H1 (cell line): ENCODE data around the gene SUOX. TPM values are rescaled to one million over a fixed set of nuclear protein-coding genes. Genes with fewer than 3 reads are reported as not detected.

Experiments
- CTCF ChIA-PET: fragments of 300-600 bp; sonication (Branson Sonifier 250); formaldehyde crosslinking; loops from one replicate; lab custom pipeline; 2021; ENCODE audit not compliant: partially characterized antibody; lab: Charles Lee
- POLR2A ChIA-PET: fragments of 300-600 bp; sonication (Branson Sonifier 250); formaldehyde crosslinking; loops from one replicate; lab custom pipeline; 2021; ENCODE audit warnings: inconsistent platforms; ENCODE audit not compliant: partially characterized antibody; lab: Charles Lee
- DNase-seq, 2 experiments: peaks; one replicate each; pipeline versions ENCODE4 v3.0.0 to v3.0.0-alpha.2; 2010 to 2022; ENCODE audit warnings: low spot score in 2 of 2, low read depth in 1 of 2, mixed read lengths in 1 of 2
- FAIRE-seq: peaks from 2 replicates; lab custom pipeline; 2011; peaks lifted over from hg19 to GRCh38; lab: Jason Lieb, UNC
- H2AFZ ChIP-seq: 2 replicates; pipeline ENCODE4 v1.8.1; 2012; ENCODE audit warnings: low read length, inconsistent platforms
- H2AK5ac ChIP-seq: 2 replicates; pipeline ENCODE4 v1.6.1; 2013; ENCODE audit warnings: low read depth, low read length
- H2BK120ac ChIP-seq: replicated peaks from 2 replicates; pipeline ENCODE3; 2013; ENCODE audit warnings: low read depth, low read length, inconsistent platforms
- H2BK12ac ChIP-seq: 2 replicates; pipeline ENCODE4 v1.6.1; 2013; ENCODE audit warnings: low read depth, low read length
- H2BK15ac ChIP-seq: 2 replicates; pipeline ENCODE4 v1.6.1; 2013; ENCODE audit warnings: low read length
- H2BK20ac ChIP-seq: 2 replicates; pipeline ENCODE4 v1.6.1; 2013; ENCODE audit warnings: low read length
- H2BK5ac ChIP-seq: 2 replicates; pipeline ENCODE4 v1.6.1; 2013; ENCODE audit warnings: low read depth, low read length
- H3K14ac ChIP-seq: 2 replicates; pipeline ENCODE4 v1.6.1; 2013; ENCODE audit warnings: inconsistent platforms; ENCODE audit not compliant: insufficient read length
- H3K18ac ChIP-seq: 2 replicates; pipeline ENCODE4 v1.6.1; 2013; ENCODE audit warnings: low read length; ENCODE audit errors: extremely low read depth
- H3K23ac ChIP-seq: 2 replicates; pipeline ENCODE4 v1.6.1; 2013; ENCODE audit warnings: inconsistent platforms; ENCODE audit not compliant: insufficient read length
- H3K23me2 ChIP-seq: 2 replicates; pipeline ENCODE4 v1.6.1; 2013; ENCODE audit warnings: low read depth, low read length
- H3K27ac ChIP-seq: 2 replicates; pipeline ENCODE4 v1.6.1; 2011; ENCODE audit warnings: low read depth, low read length, inconsistent platforms
- H3K27me3 ChIP-seq, 4 experiments: replicated peaks in 1 of 4; 1 replicate in 1 of 4; 2 replicates in 3 of 4; pipeline versions ENCODE4 v1.6.1 to v1.8.1; 2011 to 2013; ENCODE audit warnings: low read length in 3 of 4, mild to moderate bottlenecking in 3 of 4, inconsistent platforms in 2 of 4, mixed read lengths in 2 of 4, moderate library complexity in 1 of 4; ENCODE audit not compliant: control insufficient read depth in 3 of 4, insufficient read depth in 3 of 4; ENCODE audit errors: extremely low read depth in 1 of 4
- H3K36me3 ChIP-seq, 4 experiments: 2 replicates each; pipeline versions ENCODE4 v1.6.1 to v1.8.1; 2011 to 2013; ENCODE audit warnings: mild to moderate bottlenecking in 4 of 4, low read length in 3 of 4, moderate library complexity in 2 of 4, control low read depth in 1 of 4, inconsistent platforms in 1 of 4; ENCODE audit not compliant: insufficient read depth in 4 of 4, control insufficient read depth in 2 of 4
- H3K4ac ChIP-seq: replicated peaks from 2 replicates; pipeline ENCODE3; 2013; ENCODE audit warnings: low read length, low read depth, mixed read lengths, inconsistent platforms; ENCODE audit not compliant: insufficient read length
- H3K4me1 ChIP-seq, 4 experiments: replicated peaks in 1 of 4; 1 replicate in 1 of 4; 2 replicates in 3 of 4; pipeline versions ENCODE4 v1.6.1 to v1.8.1; 2011 to 2013; ENCODE audit warnings: low read length in 3 of 4, inconsistent platforms in 2 of 4, mixed read lengths in 1 of 4; ENCODE audit not compliant: insufficient read depth in 4 of 4, control insufficient read depth in 3 of 4
- H3K4me2 ChIP-seq, 2 experiments: 2 replicates each; pipeline versions ENCODE4 v1.6.1 to v1.8.1; 2011 to 2013; ENCODE audit warnings: low read depth in 2 of 2, low read length in 2 of 2, control low read depth in 1 of 2, inconsistent platforms in 1 of 2, mild to moderate bottlenecking in 1 of 2; ENCODE audit not compliant: insufficient read depth in 1 of 2
- H3K4me3 ChIP-seq, 4 experiments: fragments of 200-600, 300-600 bp in 1 of 4; sonication (generic), shearing (Covaris generic), sonication (Bioruptor Twin) in 1 of 4; 2 replicates each; pipeline versions ENCODE4 v1.5.1 to v1.8.1; 2011 to 2016; ENCODE audit warnings: low read length in 4 of 4, low read depth in 3 of 4, control low read depth in 2 of 4, inconsistent platforms in 2 of 4, mild to moderate bottlenecking in 2 of 4, mixed read lengths in 1 of 4, moderate library complexity in 1 of 4; ENCODE audit not compliant: insufficient read depth in 2 of 4; ENCODE audit errors: extremely low read depth in 1 of 4
- H3K56ac ChIP-seq: replicated peaks from 2 replicates; pipeline ENCODE3; 2013; ENCODE audit warnings: low read depth, mild to moderate bottlenecking, mixed read lengths, low read length, inconsistent platforms; ENCODE audit not compliant: insufficient read length
- H3K79me1 ChIP-seq: 2 replicates; pipeline ENCODE4 v1.6.1; 2013; ENCODE audit warnings: low read depth, low read length, control low read depth
- H3K79me2 ChIP-seq, 2 experiments: 2 replicates each; pipeline versions ENCODE4 v1.6.1 to v1.8.1; 2012 to 2013; ENCODE audit warnings: low read length in 2 of 2, mild to moderate bottlenecking in 2 of 2, inconsistent platforms in 1 of 2; ENCODE audit not compliant: insufficient read depth in 2 of 2, control insufficient read depth in 1 of 2
- H3K9ac ChIP-seq, 4 experiments: replicated peaks in 1 of 4; 1 replicate in 1 of 4; 2 replicates in 3 of 4; pipeline versions ENCODE4 v1.6.1 to v1.8.1; 2011 to 2013; ENCODE audit warnings: low read depth in 3 of 4, low read length in 3 of 4, control low read depth in 2 of 4, mild to moderate bottlenecking in 2 of 4, moderate library complexity in 2 of 4, inconsistent platforms in 1 of 4; ENCODE audit errors: extremely low read depth in 1 of 4
- H3K9me3 ChIP-seq, 2 experiments: 2 replicates each; pipeline versions ENCODE4 v1.6.1 to v1.8.1; 2012 to 2013; ENCODE audit warnings: mild to moderate bottlenecking in 2 of 2, moderate library complexity in 2 of 2, control low read depth in 1 of 2, inconsistent platforms in 1 of 2, low read depth in 1 of 2, low read length in 1 of 2, mixed read lengths in 1 of 2; ENCODE audit not compliant: insufficient read depth in 2 of 2
- H4K20me1 ChIP-seq, 2 experiments: replicated peaks in 1 of 2; 2 replicates each; pipeline versions ENCODE3 to v1.8.1; 2011 to 2013; ENCODE audit warnings: inconsistent platforms in 2 of 2, low read length in 2 of 2, mild to moderate bottlenecking in 1 of 2; ENCODE audit not compliant: insufficient read depth in 2 of 2, control insufficient read depth in 1 of 2
- H4K5ac ChIP-seq: 2 replicates; pipeline ENCODE4 v1.6.1; 2013; ENCODE audit warnings: low read length, low read depth, mixed read lengths, inconsistent platforms; ENCODE audit not compliant: insufficient read length
- H4K8ac ChIP-seq: 2 replicates; pipeline ENCODE4 v1.8.0; 2013; ENCODE audit warnings: mild to moderate bottlenecking, moderate library complexity, low read length, inconsistent platforms; ENCODE audit not compliant: insufficient read depth; ENCODE audit errors: extremely low read depth
- H4K91ac ChIP-seq: replicated peaks from 2 replicates; pipeline ENCODE3; 2013; ENCODE audit warnings: low read length, mixed read lengths, inconsistent platforms; ENCODE audit not compliant: insufficient read length
- ATF3 ChIP-seq: IDR thresholded peaks from 2 replicates; pipeline ENCODE4 v1.6.1; 2011; ENCODE audit warnings: low read depth, mild to moderate bottlenecking, low read length; ENCODE audit not compliant: insufficient read depth
- CTCF ChIP-seq, 3 experiments: IDR thresholded peaks; 1 replicate in 2 of 3; 2 replicates in 1 of 3; pipeline versions ENCODE4 v1.5.1 to v1.6.1; 2011; ENCODE audit warnings: low read length in 3 of 3, mild to moderate bottlenecking in 3 of 3, inconsistent platforms in 2 of 3, low read depth in 1 of 3, moderate library complexity in 1 of 3; ENCODE audit not compliant: insufficient read depth in 1 of 3; ENCODE audit errors: control extremely low read depth in 1 of 3
- FOSL1 ChIP-seq: IDR thresholded peaks from 2 replicates; pipeline ENCODE4 v1.6.1; 2011; ENCODE audit warnings: mild to moderate bottlenecking, low read depth, low read length, moderate library complexity; ENCODE audit not compliant: insufficient read depth
- GTF2F1 ChIP-seq: IDR thresholded peaks from 2 replicates; pipeline ENCODE4 v1.6.1; 2012; ENCODE audit warnings: low read depth, low read length, improper control_type of control experiment, borderline replicate concordance
- KDM1A ChIP-seq: fragments of 200-600, 300-600 bp; sonication (generic); IDR thresholded peaks from 2 replicates; pipeline ENCODE4 v1.7.1; 2016; ENCODE audit warnings: mild to moderate bottlenecking, low read length, borderline replicate concordance
- RAD21 ChIP-seq, 2 experiments: IDR thresholded peaks in 1 of 2; conservative IDR thresholded peaks in 1 of 2; 2 replicates each; pipeline ENCODE4 v1.6.1; 2011; ENCODE audit warnings: low read depth in 2 of 2, low read length in 2 of 2, improper control_type of control experiment in 1 of 2, inconsistent platforms in 1 of 2, mild to moderate bottlenecking in 1 of 2, moderate library complexity in 1 of 2
- TAF7 ChIP-seq: optimal IDR thresholded peaks from 2 replicates; pipeline ENCODE3; 2011; ENCODE audit warnings: low read depth, mild to moderate bottlenecking, inconsistent platforms, low read length, moderate library complexity, borderline replicate concordance
- WGBS, 2 experiments: shearing (Covaris generic) in 1 of 2; methylation state at CpG; one replicate each; pipeline versions ENCODE4 v1.1.6 to v1.1.7; 2013 to 2015; ENCODE audit warnings: low lambda C conversion rate in 2 of 2, mixed read lengths in 2 of 2, inconsistent platforms in 1 of 2, low coverage in 1 of 2, missing lambda C conversion rate in 1 of 2; ENCODE audit not compliant: insufficient replicate concordance in 2 of 2, insufficient coverage in 1 of 2, insufficient read length in 1 of 2; ENCODE audit errors: extremely low coverage in 1 of 2, missing lambda C conversion rate in 1 of 2; 5-methylcytosine and 5-hydroxymethylcytosine counted together
- polyA plus RNA-seq, 7 experiments: library from polyadenylated mRNA; depleted of rRNA in 3 of 7; stranded (reverse) in 5 of 7; unstranded in 2 of 7; fragments of >200 nt in 5 of 7; fragments of 200-250 nt in 2 of 7; gene quantifications; 1 replicate in 5 of 7; 2 replicates in 1 of 7; 4 replicates in 1 of 7; pipeline versions ENCODE4 v1.2.1 to v1.2.3, GENCODE V29; 2011 to 2013; ENCODE audit warnings: missing spikeins in 2 of 7, mixed read lengths in 2 of 7
- total RNA-seq: library from RNA; stranded (reverse); fragmentation: NEBNext Ultra II Directional; extraction: Animal tissue kit (Norgen Biotek cat#: 25700); gene quantifications from 2 replicates; pipeline ENCODE4 v1.2.1, GENCODE V29; 2021

Gene SUOX
- total and polyA plus RNA-seq, 2 of the 8 experiments (the other 6 are each of a cell fraction or from before 2014, with no cell fraction given), result 22.5 to 31.3 TPM

GRCh38 chr12:55996201-55996714 is 818 bp upstream of the SUOX start:
- Histone ChIP-seq H2BK120ac (no peak overlapping the region), H3K79me2 (no peaks in the 10 kb centered on the region), H3K23me2 (peaks cover 8% of the 10 kb centered on the region), H3K14ac (no peak overlapping the region), H3K27ac (no peak overlapping the region), H2AFZ (no peak overlapping the region), H3K4ac (no peak overlapping the region), H3K27me3 (no peaks in the 10 kb centered on the region), H2BK5ac (no peak overlapping the region), H2AK5ac (no peak overlapping the region), H3K18ac (no peak overlapping the region), H3K9ac (no peak overlapping the region), H3K36me3 (peaks cover 10 to 44% (median 25%) of the 10 kb centered on the region in 4 experiments), H2BK15ac (no peak overlapping the region), H3K79me1 (no peaks in the 10 kb centered on the region; the same call in 1 of the 2 replicates), H4K20me1 (no peaks in the 10 kb centered on the region), H4K8ac (no peak overlapping the region), H3K4me2 (peak overlapping the region; percentile 94 to 95; a peak in 2 of 4 replicates), H4K91ac (no peak overlapping the region), H2BK20ac (no peak overlapping the region), H3K23ac (no peak overlapping the region), H3K56ac (no peak overlapping the region), H4K5ac (no peak overlapping the region), H3K4me1 (peaks cover 0 to 4% (median 0%) of the 10 kb centered on the region in 4 experiments; a peak in 2 of 7 replicates), H3K9me3 (no peaks in the 10 kb centered on the region), H3K4me3 (peak overlapping the region in 2 of 4 experiments; percentile 77 to 97; a peak in 3 of 8 replicates), H2BK12ac (no peak overlapping the region)
- ChIA-PET CTCF (interaction anchor here (0.6 to 13.5 kb wide), 36 partner anchors 10 to 259 kb away, joined by 3 to 256 read pairs (median 5); partner anchors contain the start of genes IKZF4, RAB5B and ZC3H10), POLR2A (interaction anchor here (0.6 to 5.4 kb wide), 19 partner anchors 11 to 297 kb away, joined by 3 to 55 read pairs (median 4); partner anchors contain the start of genes ANKRD52, DGKA, DNAJC14 and PA2G4)
- FAIRE-seq (peak; percentile 42), DNase-seq (peak in 1 of 2 experiments; percentile 57)
- 66% methylated on average over 14 of the region's 14 CpGs; no CpG with 5 or more reads in 1 of the 2 experiments for WGBS, 2 experiments
- TF ChIP-seq KDM1A (peak; percentile 97), CTCF (IDR thresholded peaks at IDR 0.05; ENCODE audit: control extremely low read depth in 1 of 3, insufficient read depth in 1 of 3, low read depth in 1 of 3, low read length in 3 of 3) (peak in 2 of 3 experiments; percentile 68 to 70; a peak in 3 of 4 replicates), FOSL1 (no peak), RAD21 (IDR thresholded peaks at IDR 0.05 in 1 of 2, conservative IDR thresholded peaks at IDR 0.05 in 1 of 2; ENCODE audit: low read depth in 2 of 2, low read length in 2 of 2) (peak; percentile 68 to 79), GTF2F1 (no peak), TAF7 (no peak), ATF3 (no peak)
